Lower leg skin (tissue), 4 donors: ENCODE data around the gene MGAT4A. TPM values are rescaled to one million over a fixed set of nuclear protein-coding genes. Genes with fewer than 3 reads are reported as not detected.

Experiments used
- DNase-seq, 2 donors: peaks; one replicate each; pipeline ENCODE4 v3.0.0-alpha.2; 2019; ENCODE audit warnings: low spot score in 2 of 2
- H3K4me3 ChIP-seq: fragments of 200-600 bp; sonication (generic); 2 replicates; pipeline ENCODE4 v1.5.1; 2017; ENCODE audit warnings: mild to moderate bottlenecking, low read depth; ENCODE audit not compliant: poor library complexity, severe bottlenecking
- POLR2A ChIP-seq, 2 donors: fragments of 450-650 bp; IDR thresholded peaks; one replicate each; pipeline ENCODE4 v1.6.1; 2016 to 2017; ENCODE audit warnings: antibody characterized with exemption in 2 of 2, mild to moderate bottlenecking in 1 of 2, moderate library complexity in 1 of 2
- whole genome bisulfite sequencing, 2 donors: methylation state at CpG; one replicate each; pipeline ENCODE4 v1.1.5; 2018; 5-methylcytosine and 5-hydroxymethylcytosine counted together
- intact Hi-C: fragments of 100-400 bp; cut with DNase I; formaldehyde crosslinking; loops from one replicate; pipeline ENCODE4 v1.15.0; 2023; ENCODE audit warnings: low total_unique reads
- total RNA-seq, 4 donors: library from RNA; depleted of rRNA; stranded (reverse); fragments of >200 nt; gene quantifications; one replicate each; pipeline ENCODE4 v1.1.0, GENCODE V29; 2016
- TF ChIP-seq, protein P1 (sequence below), 3 donors: fragments of 450-650 bp; IDR thresholded peaks; one replicate each; pipeline ENCODE4 v1.5.1; 2016; ENCODE audit warnings: antibody characterized with exemption in 3 of 3, mild to moderate bottlenecking in 3 of 3, moderate library complexity in 2 of 3

Gene MGAT4A
- total RNA-seq, 4 donors from 2014 or later, result 7.3 to 24.9 (median 14.2) TPM

DNA sequence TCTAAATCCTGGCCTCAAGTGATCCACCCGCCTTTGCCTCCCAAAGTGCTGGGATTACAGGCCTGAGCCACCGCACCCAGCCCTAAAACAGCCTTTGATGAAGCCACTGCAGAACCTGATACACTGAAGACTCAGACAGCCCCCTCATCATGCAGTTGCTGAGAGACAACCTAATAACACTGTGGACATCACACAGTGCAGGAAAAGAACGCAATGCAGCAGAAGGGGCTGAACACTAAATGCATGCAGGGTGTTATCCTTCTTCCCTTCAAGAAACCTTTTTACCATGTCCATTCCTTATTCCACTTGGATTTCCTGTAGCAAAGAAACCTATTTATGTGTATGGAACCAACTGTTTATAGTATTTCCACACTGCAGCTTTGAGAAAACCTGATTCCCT lies 35.7 kb downstream of the MGAT4A start:
- DNase-seq, result no peak
- intact Hi-C loops, result no loop called here
- no peak overlapping the region for H3K4me3 ChIP-seq
- WGBS, 2 donors, result 92 to 100% methylated on average over 3 of the region's 3 CpGs
- TF ChIP-seq, protein P1, sequence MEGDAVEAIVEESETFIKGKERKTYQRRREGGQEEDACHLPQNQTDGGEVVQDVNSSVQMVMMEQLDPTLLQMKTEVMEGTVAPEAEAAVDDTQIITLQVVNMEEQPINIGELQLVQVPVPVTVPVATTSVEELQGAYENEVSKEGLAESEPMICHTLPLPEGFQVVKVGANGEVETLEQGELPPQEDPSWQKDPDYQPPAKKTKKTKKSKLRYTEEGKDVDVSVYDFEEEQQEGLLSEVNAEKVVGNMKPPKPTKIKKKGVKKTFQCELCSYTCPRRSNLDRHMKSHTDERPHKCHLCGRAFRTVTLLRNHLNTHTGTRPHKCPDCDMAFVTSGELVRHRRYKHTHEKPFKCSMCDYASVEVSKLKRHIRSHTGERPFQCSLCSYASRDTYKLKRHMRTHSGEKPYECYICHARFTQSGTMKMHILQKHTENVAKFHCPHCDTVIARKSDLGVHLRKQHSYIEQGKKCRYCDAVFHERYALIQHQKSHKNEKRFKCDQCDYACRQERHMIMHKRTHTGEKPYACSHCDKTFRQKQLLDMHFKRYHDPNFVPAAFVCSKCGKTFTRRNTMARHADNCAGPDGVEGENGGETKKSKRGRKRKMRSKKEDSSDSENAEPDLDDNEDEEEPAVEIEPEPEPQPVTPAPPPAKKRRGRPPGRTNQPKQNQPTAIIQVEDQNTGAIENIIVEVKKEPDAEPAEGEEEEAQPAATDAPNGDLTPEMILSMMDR (IDR thresholded peaks at IDR 0.05), result no peak
- TF ChIP-seq POLR2A (IDR thresholded peaks at IDR 0.05), result no peak

DNA sequence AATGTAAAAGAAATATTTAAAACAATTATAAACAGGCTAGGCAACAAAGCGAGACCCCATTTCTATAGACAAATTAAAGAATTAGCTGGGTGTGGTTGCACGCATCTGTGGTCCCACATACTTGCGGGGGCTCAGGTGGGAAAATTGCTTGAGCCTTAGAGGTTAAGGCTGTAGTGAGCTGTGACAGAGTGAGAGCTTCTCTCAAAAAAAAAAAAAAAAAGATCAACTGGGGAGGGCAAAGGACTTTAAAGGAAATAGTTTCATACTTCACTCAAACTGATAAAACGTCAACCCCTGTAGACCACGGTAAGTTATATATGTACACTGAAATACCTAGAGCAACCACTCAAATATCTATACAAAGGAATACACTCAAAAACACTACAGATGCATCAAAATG lies 37.5 kb downstream of the MGAT4A start:
- intact Hi-C loops, result no loop called here
- TF ChIP-seq POLR2A (IDR thresholded peaks at IDR 0.05), result no peak
- TF ChIP-seq, protein P1 (IDR thresholded peaks at IDR 0.05), result no peak
- WGBS, 2 donors, result 90 to 91% methylated on average over 5 of the region's 5 CpGs
- DNase-seq, result no peak
- H3K4me3 ChIP-seq, result no peak overlapping the region

DNA sequence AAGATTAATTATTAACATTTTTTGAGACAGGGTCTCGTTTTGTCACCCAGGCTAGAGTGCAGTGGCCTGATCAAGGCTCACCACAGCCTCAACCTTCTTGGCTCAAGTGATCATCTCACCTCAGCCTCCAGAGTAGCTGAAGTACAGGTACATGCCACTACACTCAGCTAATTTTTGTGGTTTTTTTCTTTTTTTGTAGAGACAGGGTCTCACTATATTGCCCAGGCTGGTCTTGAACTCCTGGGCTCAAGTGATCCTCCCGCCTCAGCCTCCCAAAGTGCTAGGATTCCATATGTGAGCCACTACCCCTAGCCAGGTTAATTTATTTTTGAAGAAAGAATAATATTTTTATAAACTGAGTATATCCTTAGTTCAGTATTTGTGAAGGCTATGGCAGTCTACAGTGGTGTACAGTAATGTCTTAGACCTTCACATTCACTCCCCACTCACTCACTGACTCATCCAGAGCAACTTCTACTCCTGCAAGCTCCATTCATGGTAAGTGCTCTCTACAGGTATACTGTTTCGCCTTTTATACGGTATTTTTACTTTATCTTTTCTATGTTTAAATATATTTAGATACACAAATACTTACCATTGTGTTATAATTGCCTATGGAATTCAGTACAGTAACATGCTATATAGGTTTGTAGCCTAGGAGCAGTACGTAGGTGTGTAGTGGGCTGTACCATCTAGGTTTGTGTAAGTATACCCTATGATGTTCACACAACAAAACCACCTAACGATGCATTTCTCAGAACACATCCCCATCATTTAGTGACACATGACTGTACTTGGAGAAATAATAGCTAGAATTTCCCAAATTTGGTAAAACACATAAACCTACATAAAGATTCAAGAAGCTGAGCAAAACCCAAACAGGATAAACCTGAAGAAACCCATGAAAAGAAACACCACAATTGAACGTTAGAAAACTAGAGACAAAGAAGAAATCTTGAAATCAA lies 38.6 kb downstream of the MGAT4A start:
- DNase-seq, result no peak
- 93 to 94% methylated on average over 7 of the region's 7 CpGs for WGBS, 2 donors
- no peak overlapping the region for H3K4me3 ChIP-seq
- intact Hi-C loops, result no loop called here
- no peak for TF ChIP-seq POLR2A (IDR thresholded peaks at IDR 0.05)
- TF ChIP-seq, protein P1 (IDR thresholded peaks at IDR 0.05), result no peak

DNA sequence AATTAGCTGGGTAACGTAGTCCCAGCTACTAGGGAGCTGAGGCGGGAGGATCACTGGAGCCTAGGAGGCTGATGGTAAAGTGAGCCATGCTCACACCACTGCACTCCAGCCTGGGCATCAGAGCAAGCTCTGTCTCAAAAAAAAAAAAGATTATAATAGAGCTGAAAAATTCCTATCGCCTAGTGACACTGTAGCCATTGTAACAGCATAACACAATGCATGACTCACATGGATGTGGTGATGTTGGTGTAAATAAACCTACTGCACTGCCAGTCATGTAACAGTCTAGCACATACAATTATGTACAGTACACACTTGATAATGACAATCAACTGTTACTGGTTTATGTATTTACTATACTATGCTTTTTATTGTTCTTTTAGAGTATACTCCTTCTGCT lies 39.6 kb downstream of the MGAT4A start:
- no peak for TF ChIP-seq POLR2A (IDR thresholded peaks at IDR 0.05)
- TF ChIP-seq, protein P1 (IDR thresholded peaks at IDR 0.05), result no peak
- no peak for DNase-seq
- intact Hi-C loops, result no loop called here
- no peak overlapping the region for H3K4me3 ChIP-seq
- WGBS, 2 donors, result 88 to 89% methylated on average over 3 of the region's 3 CpGs

DNA sequence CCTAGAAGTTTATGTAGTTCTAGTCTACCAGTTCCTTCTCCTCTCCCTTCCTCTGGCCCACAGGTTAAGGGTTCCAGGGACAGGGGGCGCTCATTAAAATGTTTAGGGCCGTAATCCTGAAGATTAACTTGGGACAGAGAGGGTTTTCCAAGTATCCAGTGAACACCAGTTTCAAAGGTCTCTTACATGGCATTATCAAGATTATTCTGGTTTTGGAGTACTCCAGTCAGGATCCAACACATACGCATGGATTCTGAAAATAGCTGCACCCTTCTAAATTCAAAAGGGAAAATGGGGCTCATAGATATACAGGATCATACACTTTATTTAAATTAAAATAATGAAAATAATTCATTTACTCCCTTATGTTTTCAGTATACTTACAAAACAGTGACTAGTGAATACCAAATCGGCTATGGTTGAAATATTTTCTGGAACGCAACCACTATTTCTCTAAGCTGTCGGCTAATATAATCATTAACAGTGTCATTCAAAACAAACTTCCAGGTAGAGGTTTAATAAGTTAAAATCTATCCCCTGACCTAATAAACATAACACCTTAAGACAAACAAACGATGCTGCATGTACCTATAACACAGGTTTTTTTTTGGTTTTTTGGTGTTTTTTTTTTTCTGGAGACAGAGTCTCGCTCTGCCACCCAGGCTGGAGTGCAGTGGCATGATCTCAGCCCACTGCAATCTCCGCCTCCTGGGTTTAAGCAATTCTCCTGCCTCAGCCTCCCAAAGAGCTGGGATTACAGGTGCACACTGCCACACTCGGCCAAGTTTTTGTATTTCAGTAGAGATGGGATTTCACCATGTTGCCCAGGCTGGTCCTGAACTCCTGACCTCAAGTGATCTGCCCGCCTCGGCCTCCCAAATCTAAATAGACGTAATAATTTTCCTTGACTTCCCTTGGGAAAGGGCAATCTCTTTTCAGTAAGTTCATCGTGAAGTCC lies 44.7 kb downstream of the MGAT4A start:
- H3K4me3 ChIP-seq, result no peak overlapping the region
- TF ChIP-seq POLR2A (IDR thresholded peaks at IDR 0.05), result no peak
- TF ChIP-seq, protein P1 (IDR thresholded peaks at IDR 0.05), result no peak
- WGBS, 2 donors, result 95% methylated on average over 14 of the region's 14 CpGs
- no peak for DNase-seq
- intact Hi-C loops, result no loop called here
